Endothelial cell of umbilical vein (primary cell): ENCODE results near the gene SLC12A3. TPM values are rescaled to one million over a fixed set of nuclear protein-coding genes. Genes with fewer than 3 reads are reported as not detected.

Source experiments
- BruUV-seq: library from RNA; stranded (reverse); fragments of 400-500 nt; replicated peaks from 2 replicates; lab custom pipeline; 2021; lab: Mats Ljungman, UMichigan
- CTCF ChIA-PET: fragments of 300-600, 350-600 bp; sonication (Branson Sonifier 250); formaldehyde crosslinking; loops from one replicate; lab custom pipeline; 2021; ENCODE audit warnings: antibody characterized with exemption, inconsistent platforms; lab: Charles Lee
- POLR2A ChIA-PET: fragments of 300-600, 350-600 bp; sonication (Branson Sonifier 250); formaldehyde crosslinking; loops from one replicate; lab custom pipeline; 2021; ENCODE audit warnings: antibody characterized with exemption, inconsistent platforms; lab: Charles Lee
- DNase-seq: peaks from one replicate; pipeline ENCODE4 v3.0.0-alpha.2; 2011; ENCODE audit warnings: low read depth, low spot score
- FAIRE-seq: peaks from 2 replicates; lab custom pipeline; 2011; peaks lifted over from hg19 to GRCh38; lab: Jason Lieb, UNC
- H2AFZ ChIP-seq: 2 replicates; pipeline ENCODE4 v1.6.0; 2012; ENCODE audit warnings: low read depth, low read length, control low read depth, inconsistent platforms
- H3K27ac ChIP-seq: 2 replicates; pipeline ENCODE4 v1.5.1; 2011; ENCODE audit warnings: low read depth, mild to moderate bottlenecking, control low read depth, low read length, moderate library complexity; ENCODE audit not compliant: insufficient read depth
- H3K27me3 ChIP-seq, 2 experiments: 2 replicates each; pipeline versions ENCODE4 v1.6.0 to v1.6.1; 2011; ENCODE audit warnings: low read length in 2 of 2, mixed read lengths in 1 of 2; ENCODE audit not compliant: control insufficient read depth in 2 of 2, insufficient read depth in 2 of 2
- H3K36me3 ChIP-seq, 2 experiments: 2 replicates in 1 of 2; 3 replicates in 1 of 2; pipeline ENCODE4 v1.5.1; 2011; ENCODE audit warnings: low read length in 2 of 2, mild to moderate bottlenecking in 1 of 2, moderate library complexity in 1 of 2; ENCODE audit not compliant: control insufficient read depth in 2 of 2, insufficient read depth in 2 of 2; ENCODE audit errors: extremely low read depth in 1 of 2
- H3K4me1 ChIP-seq: 3 replicates; pipeline ENCODE4 v1.5.1; 2011; ENCODE audit warnings: mild to moderate bottlenecking, low read length; ENCODE audit not compliant: control insufficient read depth, insufficient read depth; ENCODE audit errors: extremely low read depth
- H3K4me2 ChIP-seq: 2 replicates; pipeline ENCODE4 v1.6.1; 2011; ENCODE audit warnings: low read length, control low read depth, mixed read lengths; ENCODE audit not compliant: insufficient read depth
- H3K4me3 ChIP-seq, 3 experiments: fragments of 200-600 bp in 1 of 3; sonication (generic), shearing (Covaris generic) in 1 of 3; replicated peaks in 1 of 3; 2 replicates each; pipeline ENCODE4 v1.5.1; 2011 to 2016; ENCODE audit warnings: control low read depth in 3 of 3, low read length in 3 of 3, mild to moderate bottlenecking in 2 of 3, inconsistent platforms in 1 of 3, low read depth in 1 of 3, moderate library complexity in 1 of 3; ENCODE audit not compliant: insufficient read depth in 1 of 3
- H3K79me2 ChIP-seq: 2 replicates; pipeline ENCODE4 v1.6.0; 2012; ENCODE audit warnings: low read length, inconsistent platforms; ENCODE audit not compliant: control insufficient read depth, insufficient read depth
- H3K9ac ChIP-seq: replicated peaks from 2 replicates; pipeline ENCODE3; 2011; ENCODE audit warnings: low read length, control low read depth; ENCODE audit not compliant: insufficient read depth; ENCODE audit errors: extremely low read depth
- H3K9me1 ChIP-seq: replicated peaks from 3 replicates; pipeline ENCODE4 v1.6.0; 2011; ENCODE audit warnings: mild to moderate bottlenecking, low read length; ENCODE audit not compliant: control insufficient read depth, insufficient read depth; ENCODE audit errors: extremely low read depth
- H3K9me3 ChIP-seq: replicated peaks from 2 replicates; pipeline ENCODE4 v1.5.1; 2012; ENCODE audit warnings: low read length, inconsistent platforms; ENCODE audit not compliant: control insufficient read depth, insufficient read depth
- H4K20me1 ChIP-seq: replicated peaks from 2 replicates; pipeline ENCODE3; 2011; ENCODE audit warnings: mild to moderate bottlenecking, low read length; ENCODE audit not compliant: control insufficient read depth, insufficient read depth; ENCODE audit errors: extremely low read depth
- CTCF ChIP-seq, 2 donors: IDR thresholded peaks; 1 replicate in 1 of 2; 2 replicates in 1 of 2; pipeline ENCODE4 v1.5.1; 2011; ENCODE audit warnings: low read length in 2 of 2, mild to moderate bottlenecking in 2 of 2, moderate library complexity in 2 of 2, control low read depth in 1 of 2, inconsistent platforms in 1 of 2, low read depth in 1 of 2; ENCODE audit not compliant: insufficient read depth in 1 of 2; ENCODE audit errors: extremely low read depth in 1 of 2
- EZH2 ChIP-seq: IDR thresholded peaks from 2 replicates; pipeline ENCODE4 v1.6.1; 2012; ENCODE audit warnings: borderline replicate concordance, low read depth, mild to moderate bottlenecking, moderate library complexity, low read length, inconsistent platforms; ENCODE audit not compliant: severe bottlenecking
- FOS ChIP-seq: IDR thresholded peaks from 2 replicates; pipeline ENCODE4 v1.6.1; 2011; ENCODE audit warnings: mild to moderate bottlenecking, low read length, moderate library complexity, borderline replicate concordance; ENCODE audit not compliant: insufficient read depth
- GATA2 ChIP-seq: IDR thresholded peaks from 2 replicates; pipeline ENCODE4 v1.7.0; 2011; ENCODE audit warnings: low read depth, mild to moderate bottlenecking, moderate library complexity, mixed read lengths, low read length; ENCODE audit not compliant: insufficient read length, insufficient read depth
- JUN ChIP-seq: IDR thresholded peaks from 2 replicates; pipeline ENCODE4 v1.6.1; 2011; ENCODE audit warnings: borderline replicate concordance, low read depth; ENCODE audit not compliant: insufficient read length, insufficient read depth
- MAX ChIP-seq: IDR thresholded peaks from 2 replicates; pipeline ENCODE4 v1.6.1; 2011; ENCODE audit not compliant: insufficient read depth, insufficient read length
- MYC ChIP-seq: IDR thresholded peaks from one replicate; pipeline ENCODE4 v1.6.1; 2011; ENCODE audit warnings: mild to moderate bottlenecking, low read depth, low read length
- POLR2A ChIP-seq: IDR thresholded peaks from 2 replicates; pipeline ENCODE4 v1.6.1; 2012; ENCODE audit warnings: low read depth, mild to moderate bottlenecking, control low read depth, low read length
- POLR2AphosphoS5 ChIP-seq: IDR thresholded peaks from 2 replicates; pipeline ENCODE4 v1.6.1; 2012; ENCODE audit warnings: low read depth, mild to moderate bottlenecking, control low read depth, low read length, moderate library complexity; ENCODE audit not compliant: insufficient read depth
- dilution Hi-C: fragments of 300-500 bp; cut with MboI; formaldehyde crosslinking; loops from one replicate; pipeline ENCODE4 v1.15.0; 2019; ENCODE audit warnings: low sequenced_read_pairs; ENCODE audit not compliant: extremely low pct_ligation_motif_present
- intact Hi-C: fragments of 100-400 bp; cut with micrococcal nuclease; formaldehyde crosslinking; loops from one replicate; pipeline ENCODE4 v1.10.0; 2022
- polyA plus RNA-seq, 4 experiments: library from polyadenylated mRNA; depleted of rRNA in 3 of 4; stranded (reverse) in 3 of 4; unstranded in 1 of 4; fragments of >200 nt; gene quantifications; 2 replicates each; pipeline versions ENCODE4 v1.2.1 to v1.2.3, GENCODE V29; 2011 to 2012; ENCODE audit warnings: missing spikeins in 1 of 4
- total RNA-seq: library from RNA; stranded (reverse); gene quantifications from 2 replicates; pipeline ENCODE4 v1.2.3, GENCODE V29; 2021

SLC12A3 gene
- total and polyA plus RNA-seq, 2 donors (not counting 3 experiments of a cell fraction or from before 2014, with no cell fraction given) = not detected

- Histone ChIP-seq H3K27ac (no peak overlapping the region), H3K9ac (no peak overlapping the region), H3K4me2 (no peak overlapping the region), H3K27me3 (no peaks in the 10 kb centered on the region), H3K36me3 (no peaks in the 10 kb centered on the region), H2AFZ (no peak overlapping the region), H3K79me2 (no peaks in the 10 kb centered on the region), H3K9me1 (no peaks in the 10 kb centered on the region), H3K4me1 (no peaks in the 10 kb centered on the region), H4K20me1 (no peaks in the 10 kb centered on the region), H3K9me3 (no peaks in the 10 kb centered on the region), H3K4me3 (no peak overlapping the region)
- DNase-seq (no peak), FAIRE-seq (no peak)
- ChIA-PET POLR2A (no interaction called here), CTCF (interaction anchor here (0.9 to 14.8 kb wide), 3 partner anchors 9 to 108 kb away, joined by 3 to 231 read pairs (median 6); no protein-coding TSS in a partner anchor)
- dilution Hi-C loops (no loop called here), intact Hi-C loops (no loop called here)
- no TSS peak for BruUV-seq
- no peak for TF ChIP-seq EZH2
- no peak for TF ChIP-seq MAX
- TF ChIP-seq CTCF (IDR thresholded peaks at IDR 0.05; ENCODE audit: extremely low read depth in 1 of 2, insufficient read depth in 1 of 2, low read depth in 1 of 2, low read length in 2 of 2) = no peak
- TF ChIP-seq JUN = no peak
- no peak for TF ChIP-seq POLR2A
- TF ChIP-seq FOS = no peak
- TF ChIP-seq GATA2 = no peak
- no peak for TF ChIP-seq POLR2AphosphoS5
- no peak for TF ChIP-seq MYC
Measured at GRCh38 chr16:56860226-56861020, 4.6 kb upstream of the SLC12A3 start.
